Activated CD4-positive, alpha-beta T cell treated with anti-CD3 and anti-CD28 coated beads for 48 hours (primary cell): ENCODE measurements around the gene COL4A4.

Experiments used
- DNase-seq: peaks from one replicate; pipeline ENCODE4 v3.0.0-alpha.2; 2020

The COL4A4 gene

GRCh38 chr2:227029426-227030105, 134.4 kb downstream of the COL4A4 start:
- no peak for DNase-seq

- no peak for DNase-seq
These were observed 138.5 kb downstream of the COL4A4 start for GRCh38 chr2:227025510-227025909.

GRCh38 chr2:227022608-227023007, 141.4 kb downstream of the COL4A4 start:
- no peak for DNase-seq

DNA sequence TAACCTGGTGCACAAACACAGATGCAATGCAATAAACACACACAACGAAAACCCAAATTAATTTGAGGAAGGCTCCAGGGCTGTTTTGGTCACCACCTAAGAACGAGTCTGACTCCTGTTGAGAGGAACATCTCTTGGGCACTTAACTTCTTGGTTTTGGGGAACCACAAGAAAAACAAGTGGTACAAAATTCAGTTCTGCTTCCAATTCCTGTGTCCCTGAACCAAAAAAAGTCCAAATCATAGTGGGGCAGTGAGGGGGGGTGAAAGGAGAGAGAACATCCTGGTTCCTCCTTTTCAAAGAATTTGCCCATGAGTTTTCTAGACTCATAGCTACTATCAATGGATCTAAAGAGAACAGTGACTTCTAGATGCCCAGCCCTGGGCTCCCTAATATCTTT, 143.6 kb downstream of the COL4A4 start:
- DNase-seq: no peak

DNA sequence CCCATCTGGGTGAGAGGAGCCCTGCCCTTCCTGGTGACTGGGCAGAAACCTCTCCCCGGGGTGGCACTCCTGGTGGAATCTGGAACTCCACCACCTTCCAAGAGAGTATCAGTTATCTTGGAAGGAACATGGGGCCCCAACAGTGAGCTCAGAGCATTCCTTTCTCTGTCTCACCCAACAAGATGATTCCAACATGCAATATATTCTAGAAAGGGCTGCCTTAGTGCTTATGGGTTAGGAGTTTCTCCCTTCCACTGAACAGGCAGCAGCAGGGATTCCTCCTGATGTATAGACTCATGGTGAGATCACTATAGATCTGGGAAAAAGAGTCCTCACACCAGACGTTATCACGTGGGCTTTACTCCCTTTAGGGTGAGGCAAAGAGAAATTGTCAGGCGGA, 147.1 kb downstream of the COL4A4 start:
- no peak for DNase-seq

DNA sequence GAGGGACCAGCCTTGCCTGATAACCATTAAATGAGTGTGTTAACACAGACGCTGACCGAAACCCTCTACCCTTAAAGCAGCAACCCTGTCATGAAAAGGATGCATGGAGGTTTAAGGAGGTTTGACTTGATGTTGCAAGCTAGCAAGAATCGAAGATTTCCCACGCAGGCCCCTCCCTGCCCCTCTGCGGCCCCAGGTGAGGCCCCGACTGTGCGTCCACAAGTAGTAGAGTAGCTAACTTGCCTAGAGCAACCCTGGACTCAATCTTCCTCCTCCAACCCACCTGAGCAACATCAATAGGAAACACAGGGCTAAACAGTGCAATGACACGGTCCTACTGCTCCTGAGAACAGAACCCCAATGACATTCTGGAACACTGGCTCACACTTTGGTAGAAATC, 150.1 kb downstream of the COL4A4 start:
- DNase-seq: no peak

DNA sequence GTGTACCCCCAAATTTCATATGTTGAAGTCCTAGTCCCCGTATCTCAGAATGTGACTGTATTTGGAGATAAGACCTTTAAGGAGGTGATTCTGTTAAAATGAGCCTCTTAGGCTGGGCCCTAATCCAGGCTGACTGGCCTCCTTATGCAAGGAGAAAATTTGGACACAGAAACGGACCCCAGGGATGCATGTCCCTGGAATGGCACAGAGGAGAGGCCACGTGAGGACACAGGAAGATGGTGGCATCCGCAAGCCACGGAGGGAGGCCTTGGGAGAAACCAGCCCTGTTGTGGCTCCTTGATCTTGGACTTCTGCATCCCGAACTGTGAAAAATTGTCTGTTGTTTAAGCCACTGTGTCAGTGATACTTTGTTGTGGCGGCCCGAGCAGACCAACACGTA, 150.7 kb downstream of the COL4A4 start:
- DNase-seq: no peak

- DNase-seq: no peak
These were observed 153.6 kb downstream of the COL4A4 start for GRCh38 chr2:227010433-227010832.

- no peak for DNase-seq
These were observed 156.1 kb downstream of the COL4A4 start for GRCh38 chr2:227007940-227008339.

DNA sequence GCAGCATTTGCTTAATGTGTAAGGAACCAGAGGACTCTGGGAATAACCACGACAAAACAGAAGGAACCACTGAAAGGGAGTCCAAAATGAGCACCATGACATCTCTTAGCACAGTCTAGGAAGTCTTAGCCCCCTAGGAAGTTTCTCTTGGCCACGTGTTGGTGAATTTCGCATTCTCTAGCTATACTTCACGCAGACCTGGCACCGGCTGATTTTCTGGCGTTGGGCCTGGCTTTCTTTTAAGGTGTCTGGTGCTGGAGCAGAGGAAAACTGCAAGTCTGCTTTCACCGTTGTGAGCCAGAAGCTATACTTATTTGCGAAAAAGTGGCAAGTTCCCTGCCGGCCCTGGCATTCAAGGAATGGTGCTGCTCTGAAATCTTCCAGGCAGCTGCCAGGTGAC, 156.9 kb downstream of the COL4A4 start:
- DNase-seq: no peak

DNA sequence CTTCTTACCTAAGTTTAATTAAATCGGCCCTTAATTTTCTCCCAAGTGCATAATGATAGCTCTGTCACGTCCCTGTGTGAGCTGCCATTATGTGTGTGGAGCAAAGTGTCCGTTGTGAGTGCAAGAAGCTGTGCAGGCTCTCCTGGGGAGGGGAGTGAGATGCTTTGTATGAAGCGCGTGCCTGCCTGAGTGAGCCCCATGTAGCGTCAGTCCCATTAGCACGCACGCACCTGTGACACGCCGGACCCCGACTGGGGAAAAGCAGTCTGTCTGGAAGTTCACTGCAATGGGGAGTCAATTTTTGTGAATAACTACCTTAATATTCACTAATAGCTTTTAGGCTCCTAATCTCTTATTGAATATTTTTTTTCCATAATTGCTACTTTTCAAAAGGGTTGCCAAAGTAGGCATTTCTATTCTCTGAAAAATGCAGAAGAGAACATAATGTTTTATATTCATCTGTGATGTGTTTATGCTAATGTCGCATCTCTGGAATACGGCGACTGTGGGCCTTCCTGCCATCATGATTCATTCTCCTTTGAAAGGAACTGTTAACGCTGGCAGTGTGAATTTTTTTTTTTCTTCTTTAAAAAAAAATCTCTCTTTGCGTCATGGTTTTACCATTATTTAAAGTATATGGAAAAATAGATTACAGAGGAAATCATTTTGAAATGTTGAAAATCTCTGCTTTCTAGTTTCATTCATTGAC, 157.7 kb downstream of the COL4A4 start:
- DNase-seq: no peak

GRCh38 chr2:227004482-227004881, 159.5 kb downstream of the COL4A4 start:
- DNase-seq: no peak

GRCh38 chr2:227000123-227000522, 163.9 kb downstream of the COL4A4 start:
- no peak for DNase-seq

GRCh38 chr2:226999661-227000060, 164.3 kb downstream of the COL4A4 start:
- DNase-seq: no peak

GRCh38 chr2:226995625-226996041, 168.4 kb downstream of the COL4A4 start:
- DNase-seq: peak; percentile 81

GRCh38 chr2:226994775-226995174, 169.2 kb downstream of the COL4A4 start:
- peak; percentile 14 for DNase-seq

- DNase-seq: no peak
These were observed 170.8 kb downstream of the COL4A4 start for GRCh38 chr2:226993171-226993570.

GRCh38 chr2:226991663-226992062, 172.3 kb downstream of the COL4A4 start:
- no peak for DNase-seq

DNA sequence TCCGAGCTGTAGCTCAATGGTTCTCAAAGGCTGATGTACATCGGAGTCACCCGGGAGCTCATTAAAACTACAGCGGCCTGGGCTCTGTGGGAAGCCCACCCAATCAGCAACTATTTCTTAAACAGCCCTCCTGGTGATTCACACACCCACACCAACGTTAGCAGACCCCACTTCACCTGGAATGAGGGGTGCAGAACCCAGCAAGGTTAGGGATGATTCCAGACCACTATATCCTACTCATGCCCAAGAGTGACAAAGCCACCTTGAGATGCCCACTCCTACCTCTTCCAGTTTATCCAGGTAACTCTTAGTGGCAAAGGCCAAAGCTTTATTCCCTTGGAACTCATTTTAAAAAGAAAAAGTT, 178.4 kb downstream of the COL4A4 start:
- no peak for DNase-seq

DNA sequence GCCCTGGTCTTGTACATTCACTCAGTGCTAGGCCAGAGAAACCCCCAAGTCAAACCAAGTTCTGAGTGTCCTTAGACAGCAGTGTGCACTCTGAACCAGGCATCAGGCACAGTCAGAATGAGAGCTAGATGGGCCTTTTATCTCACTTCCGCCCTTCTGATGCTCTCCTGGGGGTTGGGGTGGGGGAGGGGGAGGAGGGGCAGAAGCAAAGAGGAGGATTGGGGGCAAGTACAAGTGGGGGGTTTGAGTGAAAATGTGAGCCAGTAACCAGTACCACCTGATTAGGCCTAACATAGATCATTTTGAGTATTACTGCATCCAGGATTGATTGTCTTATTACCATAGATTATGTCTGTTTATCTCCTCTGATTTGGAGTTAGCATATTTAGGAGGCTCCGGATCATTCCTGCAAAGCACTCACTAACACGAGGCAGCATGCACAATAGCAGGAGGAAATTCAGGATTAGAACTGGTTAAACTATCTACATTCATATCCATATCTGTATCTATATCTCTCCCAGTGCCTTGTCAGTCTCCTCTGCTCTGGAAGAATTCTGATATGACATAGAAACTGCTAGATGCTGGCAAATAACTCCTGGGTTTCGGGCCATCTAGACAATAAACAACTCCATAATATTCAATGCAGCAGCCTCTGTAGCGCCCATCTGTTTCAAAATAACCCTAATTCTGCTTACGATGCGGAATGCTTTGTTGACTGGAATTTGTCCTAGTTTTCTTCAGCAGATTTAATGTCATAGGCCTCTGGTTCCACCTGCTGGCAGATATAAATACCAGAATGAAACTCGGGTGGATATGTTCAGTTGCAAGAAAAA, 179.0 kb downstream of the COL4A4 start:
- peak; percentile 26 for DNase-seq

- no peak for DNase-seq
These were observed 179.9 kb downstream of the COL4A4 start for GRCh38 chr2:226983895-226984749.

DNA sequence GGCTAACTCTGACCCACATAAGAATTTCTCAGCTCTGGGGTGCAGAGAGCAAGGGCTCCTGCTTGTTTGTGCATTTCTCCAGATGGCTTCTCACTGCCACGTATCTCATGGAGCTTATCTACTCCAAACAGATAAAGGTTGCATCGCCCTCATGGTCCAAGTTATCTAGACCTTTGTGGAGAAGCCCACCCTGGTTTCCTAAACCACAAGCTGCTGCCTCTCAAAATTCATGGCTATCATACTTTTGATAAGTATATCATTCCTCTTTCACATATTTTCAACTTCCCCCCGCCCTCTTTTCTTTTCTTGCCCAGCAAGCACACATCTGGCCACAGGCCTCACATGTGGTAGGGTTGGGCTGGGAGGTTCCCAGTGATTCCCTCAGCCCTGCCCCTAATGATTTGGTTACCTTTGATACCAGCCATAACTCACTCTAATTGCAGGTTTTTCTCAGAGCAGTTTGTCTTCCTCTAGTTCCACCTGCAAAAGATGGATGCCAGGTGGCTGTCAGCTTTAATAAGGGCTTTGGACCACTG, 182.1 kb downstream of the COL4A4 start:
- DNase-seq: no peak

GRCh38 chr2:226979004-226979403, 185.0 kb downstream of the COL4A4 start:
- DNase-seq: no peak
